RCC 7860 (cell line): ENCODE measurements around the gene PPP4R1.
"Not testable (repeated sequence)": the region's sequence is repeated elsewhere in the genome, so short reads cannot be mapped to it uniquely, and the experiment has no call there.

Source experiments
- DNase-seq: peaks from one replicate; pipeline ENCODE4 v3.0.0-alpha.2; 2015; ENCODE audit warnings: low spot score
- FAIRE-seq: peaks from 2 replicates; lab custom pipeline; 2012; peaks lifted over from hg19 to GRCh38; lab: Jason Lieb, UNC

PPP4R1 gene, protein sequence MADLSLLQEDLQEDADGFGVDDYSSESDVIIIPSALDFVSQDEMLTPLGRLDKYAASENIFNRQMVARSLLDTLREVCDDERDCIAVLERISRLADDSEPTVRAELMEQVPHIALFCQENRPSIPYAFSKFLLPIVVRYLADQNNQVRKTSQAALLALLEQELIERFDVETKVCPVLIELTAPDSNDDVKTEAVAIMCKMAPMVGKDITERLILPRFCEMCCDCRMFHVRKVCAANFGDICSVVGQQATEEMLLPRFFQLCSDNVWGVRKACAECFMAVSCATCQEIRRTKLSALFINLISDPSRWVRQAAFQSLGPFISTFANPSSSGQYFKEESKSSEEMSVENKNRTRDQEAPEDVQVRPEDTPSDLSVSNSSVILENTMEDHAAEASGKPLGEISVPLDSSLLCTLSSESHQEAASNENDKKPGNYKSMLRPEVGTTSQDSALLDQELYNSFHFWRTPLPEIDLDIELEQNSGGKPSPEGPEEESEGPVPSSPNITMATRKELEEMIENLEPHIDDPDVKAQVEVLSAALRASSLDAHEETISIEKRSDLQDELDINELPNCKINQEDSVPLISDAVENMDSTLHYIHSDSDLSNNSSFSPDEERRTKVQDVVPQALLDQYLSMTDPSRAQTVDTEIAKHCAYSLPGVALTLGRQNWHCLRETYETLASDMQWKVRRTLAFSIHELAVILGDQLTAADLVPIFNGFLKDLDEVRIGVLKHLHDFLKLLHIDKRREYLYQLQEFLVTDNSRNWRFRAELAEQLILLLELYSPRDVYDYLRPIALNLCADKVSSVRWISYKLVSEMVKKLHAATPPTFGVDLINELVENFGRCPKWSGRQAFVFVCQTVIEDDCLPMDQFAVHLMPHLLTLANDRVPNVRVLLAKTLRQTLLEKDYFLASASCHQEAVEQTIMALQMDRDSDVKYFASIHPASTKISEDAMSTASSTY

DNA sequence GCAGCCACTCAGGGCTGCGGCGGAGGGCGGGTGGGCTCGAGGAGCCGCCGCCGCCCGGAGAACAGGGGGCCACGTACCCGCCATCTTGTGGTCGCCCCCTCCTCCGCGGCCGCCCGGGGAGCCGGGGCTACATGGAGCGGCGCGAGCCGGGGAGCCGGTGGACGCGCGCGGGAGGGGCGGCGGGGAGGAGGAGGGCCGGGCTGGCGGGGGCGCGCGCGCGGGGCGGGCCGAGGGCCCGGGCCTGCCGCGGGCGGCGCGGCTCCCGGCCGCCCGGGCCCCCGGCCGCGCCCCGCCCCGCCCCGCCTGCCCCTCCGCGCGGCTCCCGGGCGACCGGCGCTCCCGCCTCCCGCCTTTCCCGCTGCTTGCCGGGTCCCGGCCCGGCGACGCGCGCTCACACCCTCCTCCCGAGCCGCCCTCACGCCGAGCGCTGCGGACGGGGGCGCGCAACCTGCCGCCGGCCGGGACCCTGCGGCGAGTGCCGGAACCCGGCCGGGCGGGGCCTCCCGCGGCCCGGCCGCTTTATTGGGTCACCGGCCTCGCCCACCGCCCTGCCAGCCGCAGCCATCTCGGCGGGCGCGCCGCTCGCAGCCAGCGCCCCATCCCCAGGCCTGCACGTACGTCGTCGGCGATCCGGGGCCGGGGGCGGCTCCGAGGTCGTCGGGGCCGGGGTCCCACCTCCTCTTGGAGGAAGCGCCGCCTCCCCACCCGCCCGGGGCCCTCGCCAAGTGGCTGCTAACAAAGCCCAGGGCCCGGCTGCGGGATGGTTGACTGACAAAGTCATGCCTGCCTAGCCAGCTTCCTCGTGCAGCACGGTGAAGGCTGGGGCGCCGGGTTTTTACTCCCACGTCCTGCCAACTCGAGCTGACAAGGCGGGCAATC is at the start of gene PPP4R1:
Gene PPP4R1, minus strand, starts transcription at position 159 of the 879 bp plus-strand sequence. Its CDS starts 75 bp downstream, at position 84.
- DNase-seq (peak; percentile 48), FAIRE-seq (no peak)

DNA sequence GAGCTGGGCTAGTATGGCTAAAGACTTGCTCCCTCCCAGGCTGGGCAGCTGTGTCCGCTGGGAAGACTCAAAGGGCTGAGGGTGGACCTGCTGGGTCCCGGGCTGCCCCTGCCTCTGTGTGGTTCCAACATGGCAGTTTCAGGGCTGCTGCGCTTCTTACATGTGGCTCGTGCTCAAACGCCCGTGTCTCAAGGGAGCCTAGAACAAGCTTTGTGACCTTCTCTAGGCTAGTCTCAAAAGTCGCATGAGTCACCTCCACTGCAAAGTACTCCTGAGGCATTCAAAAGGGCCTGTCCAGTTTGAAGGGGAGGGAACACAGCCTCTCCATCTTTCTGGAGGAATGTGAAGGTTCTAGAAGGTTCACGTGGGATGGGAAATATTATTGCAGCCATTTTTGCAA is 49.0 kb upstream of the PPP4R1 start:
- no peak for DNase-seq
- FAIRE-seq, result no peak

DNA sequence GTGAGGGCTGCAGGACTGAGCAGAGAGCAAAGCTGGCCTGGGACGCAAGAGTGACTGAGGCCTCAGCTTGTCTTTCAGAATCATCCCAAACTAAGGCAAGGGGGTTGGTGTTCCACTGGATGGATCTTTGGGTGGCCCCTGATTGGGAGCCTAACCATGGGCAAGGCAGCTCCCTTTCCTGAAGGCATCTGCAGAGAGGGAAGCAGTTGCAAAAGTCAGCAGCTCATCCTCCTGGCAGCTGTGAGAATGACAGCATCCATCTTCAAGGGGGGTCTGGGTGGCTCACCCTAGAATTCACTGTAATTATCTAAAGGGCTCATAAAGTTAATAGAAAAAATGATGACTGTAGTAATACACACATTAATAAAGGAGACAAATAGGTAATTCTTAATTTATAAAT is 47.2 kb upstream of the PPP4R1 start:
- FAIRE-seq (no peak), DNase-seq (no peak)

DNA sequence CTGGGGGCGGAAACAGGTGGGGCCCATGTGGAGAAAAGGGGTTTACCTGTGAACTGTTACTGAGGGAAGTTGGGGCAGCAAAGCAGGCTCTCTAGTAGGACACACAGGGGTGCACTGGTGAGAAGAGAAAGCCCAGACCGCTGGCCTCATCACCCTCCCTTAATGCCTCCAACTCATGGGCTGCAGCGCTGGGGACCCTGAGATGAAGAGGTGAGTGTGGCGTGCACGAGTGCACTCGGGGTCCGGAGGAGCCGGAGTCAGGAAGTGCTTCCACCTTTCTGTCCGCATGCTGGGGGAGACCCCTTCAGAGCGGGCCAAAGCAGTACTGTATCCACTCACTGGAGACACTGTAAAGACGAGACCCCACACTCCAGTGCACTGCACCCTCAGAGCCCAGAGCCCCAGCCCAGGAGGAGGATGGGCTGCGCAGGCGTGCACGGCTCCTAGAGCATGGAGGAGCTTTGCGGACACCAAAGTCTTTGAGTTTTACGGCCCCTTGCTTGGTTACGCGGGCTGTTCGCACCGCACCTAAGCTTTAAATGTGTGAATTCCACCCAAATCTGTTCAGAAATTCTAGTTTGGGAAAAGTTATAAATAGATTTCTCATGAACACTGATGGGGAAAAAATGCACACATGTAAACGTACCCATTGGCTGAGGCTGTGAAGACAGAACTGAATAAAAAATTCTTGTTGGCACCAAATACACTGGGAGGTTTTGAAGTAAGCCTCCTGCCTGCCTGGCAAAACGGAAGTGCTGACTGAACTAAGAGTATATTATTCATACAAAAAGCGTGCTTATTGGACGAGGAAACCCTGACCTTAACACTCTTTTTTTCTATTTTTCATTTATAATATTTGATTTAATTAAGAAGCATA is 45.4 kb upstream of the PPP4R1 start:
- DNase-seq (no peak), FAIRE-seq (no peak)

DNA sequence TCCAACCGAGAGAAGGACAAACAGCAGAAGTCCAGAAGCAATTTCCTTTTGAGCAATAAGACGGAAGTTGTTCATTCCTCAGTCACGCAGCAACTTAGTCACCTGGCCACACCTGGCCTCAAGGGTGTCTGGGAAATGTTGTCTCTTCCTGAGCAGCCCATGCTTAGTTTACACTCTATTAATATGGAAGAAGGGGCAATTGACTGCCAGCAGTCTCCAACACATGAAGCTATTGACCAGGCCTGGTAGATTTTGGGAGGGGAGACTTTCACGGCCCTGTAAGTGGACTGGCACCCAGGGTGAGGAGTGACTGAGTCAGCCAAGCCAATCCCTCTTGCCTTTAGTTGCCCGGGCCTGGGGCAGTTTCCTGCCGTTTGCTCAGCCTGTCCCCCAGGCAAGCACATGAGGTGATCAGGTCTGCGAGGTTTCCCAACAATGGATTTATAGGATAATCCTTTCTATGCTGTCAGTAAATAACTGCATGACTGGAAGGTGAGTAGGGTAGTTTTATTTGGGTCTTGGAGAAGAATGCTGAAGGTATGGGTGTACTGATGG is 43.8 kb upstream of the PPP4R1 start:
- no peak for DNase-seq
- no peak for FAIRE-seq

DNA sequence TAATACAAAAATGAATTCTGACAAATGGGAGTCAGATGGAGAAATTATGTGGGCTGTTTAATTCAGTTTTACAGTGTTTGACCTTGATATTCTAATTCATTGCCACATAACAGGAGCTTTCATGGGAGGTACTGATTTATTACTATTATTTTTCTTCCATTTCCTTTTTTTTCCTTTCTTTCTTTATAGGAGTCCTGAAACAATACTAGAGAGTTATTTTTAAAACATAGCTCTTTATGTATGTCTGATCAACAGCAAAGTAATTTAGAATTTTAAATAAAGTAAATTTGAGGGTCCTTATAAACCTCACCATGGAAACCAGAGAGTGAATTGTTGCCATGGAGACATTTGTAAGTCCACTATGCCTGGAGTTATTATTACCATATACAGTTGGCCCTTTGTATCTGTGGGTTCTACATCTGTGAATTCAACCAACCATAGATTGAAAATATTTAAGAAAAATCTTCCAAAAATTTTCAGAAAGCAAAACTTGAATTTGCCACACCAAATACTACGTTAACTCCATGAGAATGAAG is 40.9 kb upstream of the PPP4R1 start:
- FAIRE-seq, result no peak
- no peak for DNase-seq

DNA sequence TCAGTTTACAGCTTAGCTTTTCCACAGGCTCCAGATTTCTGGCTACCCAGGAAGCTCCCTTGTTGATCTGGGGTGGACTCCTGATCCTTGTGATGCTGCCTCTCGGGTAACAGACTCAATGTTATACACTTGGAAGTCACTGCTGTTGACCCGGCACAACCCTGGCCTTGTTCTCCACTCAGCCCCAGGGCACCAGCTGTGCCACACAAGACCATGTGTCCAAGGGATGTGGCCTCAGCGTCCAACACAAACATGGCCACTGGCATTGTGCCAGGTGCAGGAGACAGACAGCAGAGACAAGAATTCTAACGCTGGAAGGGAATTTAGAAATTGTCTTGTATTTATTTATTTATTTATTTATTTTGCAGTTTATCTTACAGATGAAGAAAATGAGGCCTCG is 39.0 kb upstream of the PPP4R1 start:
- no peak for FAIRE-seq
- DNase-seq, result no peak

DNA sequence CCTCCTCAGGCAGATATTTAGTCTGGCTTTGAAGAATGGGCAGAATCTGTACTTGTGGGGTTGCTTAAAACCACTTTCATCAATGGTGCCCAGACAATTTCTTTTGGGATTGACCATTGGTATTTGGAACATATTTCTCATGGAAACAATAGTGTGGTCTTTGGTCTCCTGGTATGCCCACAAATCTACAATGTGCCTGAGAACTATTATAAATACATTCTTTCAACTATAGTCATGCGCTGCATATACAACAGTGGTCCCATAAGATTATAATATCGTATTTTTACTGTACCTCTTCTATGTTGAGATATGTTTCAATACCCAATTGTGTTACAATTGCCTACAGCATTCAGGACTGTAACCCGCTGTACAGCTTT is 34.8 kb upstream of the PPP4R1 start:
- DNase-seq (no peak), FAIRE-seq (no peak)

DNA sequence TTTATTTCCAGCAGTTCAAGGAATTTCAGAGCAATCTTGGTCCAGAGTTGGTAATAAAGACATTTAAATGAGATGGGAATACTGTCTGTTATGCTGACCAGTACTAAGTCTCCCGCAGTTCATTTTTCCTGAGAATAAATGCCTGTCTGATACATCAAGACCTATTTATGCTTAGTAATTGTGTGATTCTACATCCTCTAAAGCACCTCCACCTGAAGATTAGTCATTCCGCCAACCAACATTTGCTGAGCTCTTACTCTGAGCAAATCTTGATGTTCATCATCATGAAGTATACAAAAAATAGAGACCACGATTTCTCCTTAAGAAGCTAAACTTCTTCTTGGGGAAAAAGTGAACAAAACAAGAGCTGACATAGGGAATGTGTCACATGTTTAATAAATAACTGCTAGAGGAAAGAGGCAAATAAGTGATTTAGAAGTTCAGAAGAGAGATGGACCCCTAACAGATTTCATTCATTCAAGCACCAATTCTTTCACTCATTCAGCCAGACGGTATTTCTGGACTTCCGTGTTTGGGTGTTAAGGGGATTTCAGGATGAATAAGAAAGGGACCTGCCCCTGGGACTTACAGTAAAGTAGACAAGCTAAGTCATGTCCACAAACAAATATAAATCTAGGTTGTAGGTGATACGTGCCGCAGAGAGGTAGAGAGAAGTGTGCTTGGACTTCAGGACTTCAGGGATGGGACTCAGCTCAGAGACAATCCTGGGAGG is 34.2 kb upstream of the PPP4R1 start:
- DNase-seq (peak; percentile 31), FAIRE-seq (no peak)

DNA sequence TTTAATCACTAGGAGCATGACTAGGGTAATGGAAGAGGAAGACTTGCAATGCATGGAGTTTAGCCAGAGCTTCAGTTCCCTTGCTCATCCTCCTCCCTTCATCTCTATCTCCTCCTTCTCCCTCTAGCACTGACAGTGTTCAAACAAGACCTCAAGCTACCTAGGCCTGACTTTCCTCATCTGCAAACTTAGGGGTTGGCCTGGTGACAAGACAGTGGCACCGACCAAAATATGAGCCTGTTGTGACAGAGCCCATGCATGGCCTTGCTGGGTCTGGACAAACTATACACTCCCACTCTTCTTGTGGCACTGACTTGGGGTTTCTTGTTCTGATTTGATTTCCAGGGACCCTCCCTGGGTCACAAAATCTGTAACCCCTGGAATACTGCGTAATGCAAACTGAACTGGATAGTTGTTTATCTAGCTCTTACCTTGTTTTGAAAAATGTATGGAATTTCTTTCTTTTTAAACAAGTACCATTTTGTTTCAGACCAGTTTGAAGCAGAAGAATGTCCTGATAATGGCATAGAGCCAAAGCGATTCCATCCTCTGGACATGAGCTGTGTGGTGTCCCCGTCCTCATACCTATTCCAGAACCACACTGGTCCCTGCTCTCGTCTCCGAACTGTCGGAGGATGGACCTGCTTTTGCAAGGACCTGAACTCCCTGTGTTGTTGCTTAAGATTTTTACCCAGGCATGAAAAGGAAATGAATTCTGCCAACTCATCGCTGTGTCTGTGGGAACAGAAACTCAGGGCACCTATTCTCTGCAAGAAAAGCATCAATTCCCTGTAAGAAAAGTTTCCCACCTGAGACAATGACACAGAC is 33.4 kb upstream of the PPP4R1 start:
- FAIRE-seq, result peak; percentile 16
- DNase-seq, result peak; percentile 12

DNA sequence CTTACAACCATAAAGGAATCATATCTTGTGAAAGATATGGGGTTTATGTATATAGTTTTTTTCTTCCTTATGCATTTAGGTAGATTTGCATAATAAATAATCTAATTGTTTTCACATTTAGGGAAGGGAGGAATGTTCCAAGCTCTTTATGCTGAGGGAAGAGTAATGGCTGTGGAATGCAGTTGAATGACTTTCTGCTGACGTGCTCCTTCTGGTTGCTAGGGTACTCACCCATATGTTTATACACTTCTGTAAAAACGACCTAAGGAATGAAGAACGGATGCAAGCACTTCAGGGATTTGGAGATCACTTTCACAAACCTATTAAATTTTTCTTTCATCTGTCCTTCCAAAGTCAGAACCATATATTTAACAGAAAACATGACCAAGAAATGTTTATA is 29.2 kb upstream of the PPP4R1 start:
- peak; percentile 95 for FAIRE-seq
- peak; percentile 97 for DNase-seq

DNA sequence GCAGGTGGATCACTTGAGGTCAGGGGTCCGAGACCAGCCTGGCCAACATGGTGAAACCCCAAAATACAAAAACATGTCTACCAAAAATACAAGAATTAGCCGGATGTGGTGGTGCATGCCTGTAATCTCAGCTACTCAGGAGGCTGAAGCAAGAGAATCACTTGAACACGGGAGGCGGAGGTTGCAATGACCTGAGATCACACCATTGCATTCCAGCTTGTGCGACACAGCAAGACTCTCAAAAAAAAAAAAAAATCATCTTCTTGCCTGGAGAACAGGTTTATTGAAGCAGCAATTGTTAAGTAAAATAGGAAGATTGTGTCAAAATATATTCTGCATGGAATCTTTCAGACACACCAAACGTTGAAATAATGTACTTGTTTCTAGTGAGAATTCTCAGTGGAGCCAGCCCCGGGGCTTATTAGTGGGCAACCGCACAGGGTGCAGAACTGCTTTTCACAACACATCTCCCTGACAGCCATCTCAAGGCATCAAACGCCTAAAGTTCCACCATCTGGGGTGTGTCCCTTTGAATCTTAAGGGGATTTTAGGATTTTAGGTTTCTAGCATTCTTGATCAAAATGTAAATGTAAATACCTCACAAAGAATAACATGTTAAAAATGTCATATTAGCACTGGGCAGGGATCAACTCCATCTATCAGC is 28.6 kb upstream of the PPP4R1 start:
- FAIRE-seq, result no peak
- DNase-seq, result no peak

DNA sequence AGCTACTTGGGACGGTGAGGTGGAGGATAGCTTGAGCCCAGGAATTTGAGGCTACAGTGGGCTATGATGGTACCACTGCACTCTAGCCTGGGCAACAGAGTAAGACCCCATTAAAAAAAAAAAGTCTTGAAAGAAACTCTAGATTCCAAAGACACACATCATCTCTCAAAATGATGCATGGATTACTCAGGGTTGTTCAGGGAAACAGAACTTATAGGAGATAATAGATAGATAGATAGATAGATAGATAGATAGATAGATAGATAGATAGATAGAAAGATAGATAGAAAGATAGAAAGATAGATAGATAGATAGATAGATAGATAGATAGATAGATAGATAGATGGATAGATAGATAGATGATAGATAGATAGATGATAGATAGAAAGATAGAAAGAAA is 26.7 kb upstream of the PPP4R1 start:
- DNase-seq, FAIRE-seq: not testable (repeated sequence)

DNA sequence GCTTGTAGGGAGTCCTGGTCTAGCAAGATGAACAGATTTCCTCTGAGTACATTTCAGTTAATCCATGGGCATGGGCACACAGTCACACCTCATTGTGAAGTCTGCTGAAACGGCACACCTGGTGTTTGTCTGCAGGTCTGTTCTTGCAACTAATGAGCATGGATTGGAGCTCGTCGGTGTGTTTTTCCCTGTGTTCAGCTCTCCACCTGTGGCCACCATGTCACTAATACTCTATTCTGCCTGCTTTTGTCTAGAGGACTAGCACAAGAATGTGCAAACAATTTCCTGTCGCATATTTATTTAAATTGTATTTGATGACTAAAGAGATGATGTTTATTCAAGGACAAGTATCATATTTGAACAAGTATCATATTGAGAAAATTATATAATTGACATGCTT is 24.5 kb upstream of the PPP4R1 start:
- DNase-seq (no peak), FAIRE-seq (no peak)

DNA sequence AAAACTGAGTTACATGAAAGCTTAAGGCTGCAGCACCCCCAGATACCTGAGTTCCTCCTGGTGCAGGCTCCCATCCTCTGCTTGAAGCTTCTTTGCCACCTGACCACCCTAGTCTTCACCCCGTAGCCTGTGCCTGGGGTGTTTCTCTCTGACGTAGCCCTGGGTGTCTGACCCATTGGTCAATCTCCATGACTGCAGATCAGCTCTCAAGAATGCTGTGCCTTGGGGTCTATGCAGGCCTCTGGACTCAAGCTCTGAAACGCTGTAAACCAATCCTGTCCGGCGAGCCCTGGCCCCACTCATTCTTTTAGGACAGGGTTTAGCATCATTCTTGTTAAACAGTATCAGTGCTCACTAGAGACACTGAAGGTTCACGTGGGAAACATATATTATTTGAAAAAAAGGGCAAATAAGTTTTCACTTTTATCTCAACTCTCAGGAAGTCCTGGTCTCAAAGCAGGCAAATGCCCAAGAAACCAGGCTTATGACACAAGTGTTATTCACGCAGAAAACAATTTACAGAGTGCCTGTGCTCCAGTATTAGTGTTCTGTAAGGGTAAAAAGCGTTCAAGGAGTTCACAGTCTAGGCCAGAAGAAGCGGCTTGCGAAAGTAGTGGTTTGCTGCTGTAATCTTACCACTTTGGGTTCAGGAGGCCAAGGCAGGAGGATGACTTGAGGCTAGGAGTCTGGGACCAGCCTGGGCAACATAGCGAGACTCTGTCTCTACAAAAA is 22.8 kb upstream of the PPP4R1 start:
- FAIRE-seq (no peak), DNase-seq (no peak)

DNA sequence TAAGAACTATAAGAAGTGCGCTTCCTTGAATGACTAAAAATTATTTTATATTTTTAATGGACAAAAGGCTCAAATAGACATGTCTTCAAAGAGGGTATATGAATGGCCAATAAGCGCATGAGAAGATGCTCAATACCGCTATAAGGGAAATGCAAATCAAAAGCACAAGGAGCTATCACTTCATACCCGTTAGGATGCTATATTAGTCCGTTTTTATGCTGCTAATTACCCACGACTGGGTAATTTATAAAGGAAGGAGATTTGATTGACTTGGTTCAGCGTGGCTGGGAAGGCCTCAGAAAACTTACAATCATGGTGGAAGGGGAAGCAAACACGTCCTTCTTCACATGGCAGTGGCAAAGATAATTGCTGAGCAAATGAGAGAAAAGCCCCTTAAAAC is 20.5 kb upstream of the PPP4R1 start:
- DNase-seq (no peak), FAIRE-seq (no peak)
